ENCODE data around the gene VWA3A. TPM values are rescaled to one million over a fixed set of nuclear protein-coding genes. Genes with fewer than 3 reads are reported as not detected.
"Not testable (repeated sequence)": the region's sequence is repeated elsewhere in the genome, so short reads cannot be mapped to it uniquely, and the experiment has no call there.

Gene VWA3A
- total RNA-seq, 2 experiments from 2014 or later = 0.27 to 0.47 TPM

DNA sequence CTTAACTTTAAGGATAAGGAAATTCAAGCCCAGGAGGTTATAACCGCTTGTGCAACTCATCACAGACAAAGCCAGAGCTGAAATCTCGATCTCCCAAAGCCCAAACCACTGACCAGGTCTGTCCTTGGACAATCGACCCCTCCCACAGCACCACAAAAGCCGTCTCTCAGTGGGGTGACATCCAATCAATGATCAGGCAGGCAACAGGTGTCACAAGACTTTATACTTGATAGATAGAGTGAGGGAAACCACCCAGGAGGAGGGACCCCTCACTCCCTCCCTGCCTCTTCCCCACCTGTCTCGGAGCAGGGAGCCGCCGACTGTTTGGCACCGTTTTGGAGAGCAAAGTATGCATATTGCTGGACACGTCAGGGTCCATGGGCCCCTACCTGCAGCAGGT, 55.5 kb downstream of the VWA3A start:
- H3K4me3 ChIP-seq (ENCODE audit: low read length) = no peak overlapping the region
- CTCF ChIA-PET = interaction anchor here (1.2 kb wide), 1 partner anchor 40 kb away, joined by 3 read pairs; no protein-coding TSS in a partner anchor
- TF ChIP-seq, protein P1, sequence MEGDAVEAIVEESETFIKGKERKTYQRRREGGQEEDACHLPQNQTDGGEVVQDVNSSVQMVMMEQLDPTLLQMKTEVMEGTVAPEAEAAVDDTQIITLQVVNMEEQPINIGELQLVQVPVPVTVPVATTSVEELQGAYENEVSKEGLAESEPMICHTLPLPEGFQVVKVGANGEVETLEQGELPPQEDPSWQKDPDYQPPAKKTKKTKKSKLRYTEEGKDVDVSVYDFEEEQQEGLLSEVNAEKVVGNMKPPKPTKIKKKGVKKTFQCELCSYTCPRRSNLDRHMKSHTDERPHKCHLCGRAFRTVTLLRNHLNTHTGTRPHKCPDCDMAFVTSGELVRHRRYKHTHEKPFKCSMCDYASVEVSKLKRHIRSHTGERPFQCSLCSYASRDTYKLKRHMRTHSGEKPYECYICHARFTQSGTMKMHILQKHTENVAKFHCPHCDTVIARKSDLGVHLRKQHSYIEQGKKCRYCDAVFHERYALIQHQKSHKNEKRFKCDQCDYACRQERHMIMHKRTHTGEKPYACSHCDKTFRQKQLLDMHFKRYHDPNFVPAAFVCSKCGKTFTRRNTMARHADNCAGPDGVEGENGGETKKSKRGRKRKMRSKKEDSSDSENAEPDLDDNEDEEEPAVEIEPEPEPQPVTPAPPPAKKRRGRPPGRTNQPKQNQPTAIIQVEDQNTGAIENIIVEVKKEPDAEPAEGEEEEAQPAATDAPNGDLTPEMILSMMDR (IDR thresholded peaks at IDR 0.05) = no peak

DNA sequence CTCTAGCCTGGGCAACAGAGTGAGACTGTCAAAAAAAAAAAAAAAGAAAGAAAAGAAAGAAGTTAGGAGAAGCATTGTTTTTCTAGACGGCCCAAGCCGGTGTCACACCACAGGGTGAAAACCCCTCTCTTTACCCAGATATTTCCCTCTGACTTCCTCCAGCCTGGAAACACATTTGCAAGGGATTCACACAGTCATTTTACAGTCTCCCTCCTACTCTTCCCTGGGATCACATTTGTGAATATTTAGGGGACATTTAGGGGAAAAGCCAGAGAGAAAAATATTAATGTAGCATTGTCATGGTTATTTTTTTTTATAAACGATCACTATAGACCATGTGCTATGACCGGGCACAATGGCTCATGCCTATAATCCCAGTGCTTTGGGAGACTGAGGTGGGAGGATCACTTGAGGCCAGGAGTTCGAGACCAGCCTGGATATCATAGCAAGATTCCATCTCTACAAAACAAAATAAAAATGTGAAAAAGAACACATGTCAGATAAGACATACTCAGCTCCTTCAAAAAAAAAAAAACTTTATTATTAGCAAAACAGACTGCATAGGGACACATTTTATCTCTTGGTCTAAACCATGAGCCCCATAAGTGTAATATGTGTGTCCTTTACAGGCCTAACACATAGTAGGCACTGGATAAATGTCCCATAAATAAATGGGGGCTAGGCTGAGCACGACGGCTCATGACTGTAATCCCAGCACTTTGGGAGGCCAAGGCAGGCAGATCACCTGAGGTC, 59.1 kb downstream of the VWA3A start:
- intact Hi-C loops (cut with DNase I, micrococcal nuclease) = no loop called here
- H3K27me3 ChIP-seq (ENCODE audit: control insufficient read depth in 1 of 2, insufficient read depth in 2 of 2, low read length in 2 of 2) = no peaks in the 10 kb centered on the region
- Mint-ChIP-seq H3K4me3 (no peak overlapping the region), H3K27ac (no peak overlapping the region), H3K27me3 (peaks cover 9% of the 10 kb centered on the region), H3K9me3 (no peaks in the 10 kb centered on the region), H3K4me1 (ENCODE audit: low read depth) (no peaks in the 10 kb centered on the region), H3K36me3 (ENCODE audit: low read depth) (no peaks in the 10 kb centered on the region)
- TF ChIP-seq, protein P1 (IDR thresholded peaks at IDR 0.05) = no peak
- CTCF ChIA-PET = no interaction called here
- no peaks in the 10 kb centered on the region for H3K4me1 ChIP-seq (ENCODE audit: insufficient read depth, low read length)
- POLR2A ChIA-PET = no interaction called here
- H3K27ac ChIP-seq (ENCODE audit: low read depth in 1 of 2, low read length in 2 of 2) = no peak overlapping the region
- no peak overlapping the region for H3K4me3 ChIP-seq (ENCODE audit: low read length)
- H3K9me3 ChIP-seq (ENCODE audit: control insufficient read depth in 1 of 2, insufficient read depth in 1 of 2, low read length in 2 of 2) = no peaks in the 10 kb centered on the region
- H3K36me3 ChIP-seq (ENCODE audit: insufficient read depth, low read length) = no peaks in the 10 kb centered on the region
- DNase-seq = no peak
- ATAC-seq (ENCODE audit: poor library complexity) = no peak

More for the DNA sequence above, 55.5 kb downstream of the VWA3A start:
- Histone ChIP-seq H3K27me3 (ENCODE audit: control insufficient read depth in 1 of 2, insufficient read depth in 2 of 2, low read length in 2 of 2) (no peaks in the 10 kb centered on the region), H3K4me1 (ENCODE audit: insufficient read depth, low read length) (no peaks in the 10 kb centered on the region), H3K27ac (ENCODE audit: low read depth in 1 of 2, low read length in 2 of 2) (no peak overlapping the region), H3K9me3 (ENCODE audit: control insufficient read depth in 1 of 2, insufficient read depth in 1 of 2, low read length in 2 of 2) (no peaks in the 10 kb centered on the region), H3K36me3 (ENCODE audit: insufficient read depth, low read length) (no peaks in the 10 kb centered on the region)
- POLR2A ChIA-PET = no interaction called here
- Mint-ChIP-seq H3K27me3 (peaks cover 3% of the 10 kb centered on the region), H3K4me1 (ENCODE audit: low read depth) (no peaks in the 10 kb centered on the region), H3K36me3 (ENCODE audit: low read depth) (no peaks in the 10 kb centered on the region), H3K27ac (no peak overlapping the region), H3K4me3 (no peak overlapping the region), H3K9me3 (no peaks in the 10 kb centered on the region)
- intact Hi-C loops (cut with DNase I, micrococcal nuclease) = no loop called here
- DNase-seq (no peak), ATAC-seq (ENCODE audit: poor library complexity) (no peak)

DNA sequence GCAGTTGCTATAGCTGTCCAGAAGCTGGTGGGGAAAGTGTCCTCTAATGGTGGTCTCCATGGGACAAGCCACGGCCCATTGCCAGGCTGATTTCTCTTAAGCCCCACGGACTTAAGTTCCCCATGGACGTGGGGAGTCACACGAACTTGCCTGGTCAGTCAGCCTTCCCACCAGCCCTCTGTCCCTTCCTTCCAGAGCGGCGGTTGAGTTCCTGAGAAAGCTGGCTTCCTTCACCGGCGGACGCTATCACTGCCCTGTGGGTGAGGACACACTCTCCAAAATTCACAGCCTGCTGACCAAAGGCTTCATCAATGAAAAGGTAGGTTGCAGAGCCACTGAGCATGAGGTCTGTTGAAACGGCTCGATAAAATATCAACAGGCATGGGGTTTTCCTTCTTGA, 60.0 kb downstream of the VWA3A start:
- Histone ChIP-seq H3K27ac (ENCODE audit: low read depth in 1 of 2, low read length in 2 of 2) (no peak overlapping the region), H3K36me3 (ENCODE audit: insufficient read depth, low read length) (no peaks in the 10 kb centered on the region), H3K9me3 (ENCODE audit: control insufficient read depth in 1 of 2, insufficient read depth in 1 of 2, low read length in 2 of 2) (no peaks in the 10 kb centered on the region), H3K27me3 (ENCODE audit: control insufficient read depth in 1 of 2, insufficient read depth in 2 of 2, low read length in 2 of 2) (no peaks in the 10 kb centered on the region), H3K4me1 (ENCODE audit: insufficient read depth, low read length) (no peaks in the 10 kb centered on the region), H3K4me3 (ENCODE audit: low read length) (no peak overlapping the region)
- ChIA-PET CTCF (no interaction called here), POLR2A (no interaction called here)
- no peaks in the 10 kb centered on the region for H3K9me3 Mint-ChIP-seq
- TF ChIP-seq, protein P1 (IDR thresholded peaks at IDR 0.05) = no peak
- no peaks in the 10 kb centered on the region for H3K4me1 Mint-ChIP-seq (ENCODE audit: low read depth)
- intact Hi-C loops (cut with DNase I, micrococcal nuclease) = no loop called here
- ATAC-seq (ENCODE audit: poor library complexity) (no peak), DNase-seq (no peak)
- peaks cover 9% of the 10 kb centered on the region for H3K27me3 Mint-ChIP-seq
- no peak overlapping the region for H3K27ac Mint-ChIP-seq
- no peak overlapping the region for H3K4me3 Mint-ChIP-seq
- H3K36me3 Mint-ChIP-seq (ENCODE audit: low read depth) = no peaks in the 10 kb centered on the region

DNA sequence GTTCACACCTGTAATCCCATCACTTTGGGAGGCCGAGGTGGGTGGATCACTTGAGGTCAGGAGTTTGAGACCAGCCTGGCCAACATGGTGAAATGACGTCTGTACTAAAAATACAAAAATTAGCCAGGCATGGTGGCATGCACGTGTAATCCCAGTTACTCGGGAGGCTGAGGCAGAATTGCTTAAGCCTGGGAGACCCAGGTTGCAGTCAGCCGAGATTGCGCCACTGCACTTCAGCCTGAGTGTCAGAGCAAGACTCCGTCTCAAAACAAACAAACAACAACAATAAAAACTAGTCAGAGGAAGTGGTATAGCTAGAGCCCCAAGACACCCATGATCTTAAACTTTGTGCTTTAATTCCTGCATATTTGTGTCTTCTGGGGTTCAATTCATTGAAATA, 60.7 kb downstream of the VWA3A start:
- H3K4me3 Mint-ChIP-seq; H3K27me3 ChIP-seq (ENCODE audit: control insufficient read depth in 1 of 2, insufficient read depth in 2 of 2, low read length in 2 of 2); H3K9me3 ChIP-seq (ENCODE audit: control insufficient read depth in 1 of 2, insufficient read depth in 1 of 2, low read length in 2 of 2); CTCF ChIA-PET; H3K4me1 ChIP-seq (ENCODE audit: insufficient read depth, low read length); H3K9me3 Mint-ChIP-seq; H3K27ac Mint-ChIP-seq; H3K27ac ChIP-seq (ENCODE audit: low read depth in 1 of 2, low read length in 2 of 2); H3K4me3 ChIP-seq (ENCODE audit: low read length); intact Hi-C loops (cut with DNase I, micrococcal nuclease); H3K27me3 Mint-ChIP-seq; ATAC-seq (ENCODE audit: poor library complexity); H3K36me3 Mint-ChIP-seq (ENCODE audit: low read depth); H3K36me3 ChIP-seq (ENCODE audit: insufficient read depth, low read length); H3K4me1 Mint-ChIP-seq (ENCODE audit: low read depth); POLR2A ChIA-PET; DNase-seq: not testable (repeated sequence)

Measured in CD4-positive, alpha-beta T cell (primary cell).